ENCODE measurements around the gene BACH2.

- TF ChIP-seq POLR2A (IDR thresholded peaks at IDR 0.05): no peak
- no peak for TF ChIP-seq CTCF (IDR thresholded peaks at IDR 0.05)
- no peak for TF ChIP-seq POLR2AphosphoS5 (IDR thresholded peaks at IDR 0.05)
- TF ChIP-seq EP300 (IDR thresholded peaks at IDR 0.05): no peak
Measured at GRCh38 chr6:90123831-90124230, 172.8 kb downstream of the BACH2 start.
